ENCODE results near the gene DPYD.

Gene DPYD
- 6.4 to 158 (median 124) reads per million in 3 experiments for total RNA-seq

- peak; percentile 81 for DNase-seq
Measured at GRCh38 chr1:97920832-97921571, at the start of gene DPYD. Gene DPYD, minus strand, starts transcription at chr1:97921034. Its CDS starts 112 bp downstream, at chr1:97920922.

GRCh38 chr1:97960470-97960869 lies 39.6 kb upstream of the DPYD start:
- DNase-seq: no peak

GRCh38 chr1:97947695-97948094 lies 26.9 kb upstream of the DPYD start:
- no peak for DNase-seq

GRCh38 chr1:97943354-97943753 lies 22.5 kb upstream of the DPYD start:
- no peak for DNase-seq

- DNase-seq: no peak
Measured at GRCh38 chr1:97942161-97943123, 21.6 kb upstream of the DPYD start.

GRCh38 chr1:97938285-97938642 lies 17.4 kb upstream of the DPYD start:
- DNase-seq: no peak

- DNase-seq: no peak
Measured at GRCh38 chr1:97936976-97937375, 16.1 kb upstream of the DPYD start.

GRCh38 chr1:97934491-97934890 lies 13.7 kb upstream of the DPYD start:
- DNase-seq: no peak

- DNase-seq: no peak
Measured at GRCh38 chr1:97929874-97930851, 9.3 kb upstream of the DPYD start.

GRCh38 chr1:97926017-97926708 lies 5.3 kb upstream of the DPYD start:
- DNase-seq: no peak

GRCh38 chr1:97925151-97925550 lies 4.3 kb upstream of the DPYD start:
- DNase-seq: no peak

- no peak for DNase-seq
Measured at GRCh38 chr1:97923811-97924210, 3.0 kb upstream of the DPYD start.

- DNase-seq: no peak
Measured at GRCh38 chr1:97920276-97920831, 480 bp downstream of the DPYD start.

- DNase-seq: peak; percentile 16
Measured at GRCh38 chr1:97919585-97920261, 1.1 kb downstream of the DPYD start.

GRCh38 chr1:97918961-97919360 lies 1.9 kb downstream of the DPYD start:
- DNase-seq: no peak

GRCh38 chr1:97913506-97914139 lies 7.2 kb downstream of the DPYD start:
- no peak for DNase-seq

GRCh38 chr1:97911266-97912215 lies 9.3 kb downstream of the DPYD start:
- peak; percentile 4 for DNase-seq

- no peak for DNase-seq
Measured at GRCh38 chr1:97909266-97909665, 11.6 kb downstream of the DPYD start.

- DNase-seq: no peak
Measured at GRCh38 chr1:97907886-97908285, 12.9 kb downstream of the DPYD start.
